Adipose tissue (tissue), 3 donors: ENCODE results near the gene LPP. TPM values are rescaled to one million over a fixed set of nuclear protein-coding genes. Genes with fewer than 3 reads are reported as not detected.

Experiments used
- H3K27ac ChIP-seq: one replicate; pipeline ENCODE4 v1.5.1; 2013; ENCODE audit warnings: low read depth, low read length
- WGBS, 3 donors: extraction: QIAGEN DNeasy Blood & Tissue Kit; methylation state at CpG; one replicate each; pipeline ENCODE4 v1.1.7; 2013; 5-methylcytosine and 5-hydroxymethylcytosine counted together
- polyA plus RNA-seq, 3 donors: library from polyadenylated mRNA; stranded (reverse); fragments of 200-250 nt; gene quantifications; one replicate each; pipeline ENCODE4 v1.2.3, GENCODE V29; 2013
- donor health status: healthy with polysubstance abuse.
- donor health status: Bipolar disorder and iron deficiency.
- donor health status: healthy.

Gene LPP
- polyA plus RNA-seq, 3 donors = 3.6 to 25.6 (median 11.3) TPM

GRCh38 chr3:188232656-188233055, 78.7 kb downstream of the LPP start:
- no peak overlapping the region for H3K27ac ChIP-seq
- WGBS, 3 donors = 48 to 73% (median 72%) methylated on average over 2 of the region's 2 CpGs

GRCh38 chr3:188233320-188233719, 79.4 kb downstream of the LPP start:
- WGBS, 3 donors = 50 to 63% (median 62%) methylated on average over 1 of the region's 1 CpG
- H3K27ac ChIP-seq = no peak overlapping the region

GRCh38 chr3:188234132-188234531, 80.2 kb downstream of the LPP start:
- WGBS, 3 donors = 95 to 99% (median 96%) methylated on average over 3 of the region's 3 CpGs
- H3K27ac ChIP-seq = no peak overlapping the region

GRCh38 chr3:188236271-188236670, 82.3 kb downstream of the LPP start:
- whole genome bisulfite sequencing, 3 donors = 91 to 97% (median 95%) methylated on average over 4 of the region's 4 CpGs
- H3K27ac ChIP-seq = no peak overlapping the region

GRCh38 chr3:188239035-188239434, 85.1 kb downstream of the LPP start:
- WGBS, 3 donors = 90 to 98% (median 95%) methylated on average over 7 of the region's 7 CpGs
- no peak overlapping the region for H3K27ac ChIP-seq

GRCh38 chr3:188239577-188239976, 85.6 kb downstream of the LPP start:
- no peak overlapping the region for H3K27ac ChIP-seq
- WGBS, 3 donors = 90 to 100% (median 100%) methylated on average over 1 of the region's 1 CpG

- H3K27ac ChIP-seq = no peak overlapping the region
- 92 to 94% (median 92%) methylated on average over 7 of the region's 7 CpGs for WGBS, 3 donors
Measured at GRCh38 chr3:188240189-188240981, 86.4 kb downstream of the LPP start.

GRCh38 chr3:188241072-188241471, 87.1 kb downstream of the LPP start:
- no peak overlapping the region for H3K27ac ChIP-seq
- WGBS, 3 donors = 77 to 81% (median 80%) methylated on average over 7 of the region's 7 CpGs

GRCh38 chr3:188241883-188242282, 87.9 kb downstream of the LPP start:
- 89 to 96% (median 95%) methylated on average over 3 of the region's 3 CpGs for WGBS, 3 donors
- H3K27ac ChIP-seq = no peak overlapping the region

GRCh38 chr3:188242436-188243123, 88.6 kb downstream of the LPP start:
- WGBS, 3 donors = 72 to 81% (median 76%) methylated on average over 3 of the region's 3 CpGs
- no peak overlapping the region for H3K27ac ChIP-seq

- no peak overlapping the region for H3K27ac ChIP-seq
Measured at GRCh38 chr3:188243124-188243795, 89.3 kb downstream of the LPP start.

GRCh38 chr3:188244395-188244861, 90.5 kb downstream of the LPP start:
- WGBS, 3 donors = 92 to 97% (median 94%) methylated on average over 2 of the region's 2 CpGs
- no peak overlapping the region for H3K27ac ChIP-seq

More at GRCh38 chr3:188243124-188243795, 89.3 kb downstream of the LPP start:
- 86 to 90% (median 88%) methylated on average over 9 of the region's 9 CpGs for WGBS, 3 donors

GRCh38 chr3:188246905-188247304, 92.9 kb downstream of the LPP start:
- H3K27ac ChIP-seq = no peak overlapping the region
- 91 to 96% (median 92%) methylated on average over 2 of the region's 2 CpGs for WGBS, 3 donors

- H3K27ac ChIP-seq = no peak overlapping the region
- WGBS, 3 donors = 70 to 82% (median 75%) methylated on average over 8 of the region's 8 CpGs
Measured at GRCh38 chr3:188248036-188248561, 94.1 kb downstream of the LPP start.

- WGBS, 3 donors = 70 to 95% (median 92%) methylated on average over 5 of the region's 5 CpGs
- no peak overlapping the region for H3K27ac ChIP-seq
Measured at GRCh38 chr3:188253123-188253793, 99.3 kb downstream of the LPP start.

- no peak overlapping the region for H3K27ac ChIP-seq
- 82 to 99% (median 87%) methylated on average over 2 of the region's 2 CpGs for WGBS, 3 donors
Measured at GRCh38 chr3:188253800-188254452, 100.0 kb downstream of the LPP start.

- WGBS, 3 donors = 83 to 89% (median 88%) methylated on average over 5 of the region's 5 CpGs
- no peak overlapping the region for H3K27ac ChIP-seq
Measured at GRCh38 chr3:188254520-188255070, 100.6 kb downstream of the LPP start.

GRCh38 chr3:188255190-188255589, 101.2 kb downstream of the LPP start:
- WGBS, 3 donors = 95 to 100% (median 95%) methylated on average over 2 of the region's 2 CpGs

More at GRCh38 chr3:188255190-188255589, 101.2 kb downstream of the LPP start:
- H3K27ac ChIP-seq = no peak overlapping the region
